HEK293T (cell line): ENCODE results near the gene TRDN.

ENCODE experiments used
- CTCF ChIA-PET: fragments of 350-600 bp; formaldehyde crosslinking; extraction: SDS; loops from one replicate; lab custom pipeline; 2021; ENCODE audit warnings: antibody characterized with exemption, inconsistent platforms; lab: Yijun Ruan, JAX
- POLR2A ChIA-PET: fragments of 350-600 bp; formaldehyde crosslinking; extraction: SDS; loops from one replicate; lab custom pipeline; 2020; ENCODE audit warnings: antibody characterized with exemption, inconsistent platforms; lab: Yijun Ruan, JAX
- DNase-seq: peaks from one replicate; pipeline ENCODE4 v3.0.0; 2012; ENCODE audit warnings: mixed read lengths; ENCODE audit errors: extremely low spot score
- ARNT ChIP-seq: fragments of 450-650 bp; IDR thresholded peaks from 2 replicates; pipeline ENCODE4 v1.6.1; 2017; ENCODE audit warnings: mild to moderate bottlenecking
- BHLHE40 ChIP-seq: fragments of 450-650 bp; IDR thresholded peaks from 2 replicates; pipeline ENCODE4 v1.6.1; 2016; ENCODE audit warnings: mild to moderate bottlenecking, moderate library complexity, borderline replicate concordance
- CTBP1 ChIP-seq: fragments of 450-650 bp; IDR thresholded peaks from 2 replicates; pipeline ENCODE4 v1.6.1; 2016; ENCODE audit warnings: borderline replicate concordance
- ELF4 ChIP-seq: fragments of 450-650 bp; IDR thresholded peaks from 2 replicates; pipeline ENCODE4 v1.6.1; 2017; ENCODE audit warnings: antibody characterized with exemption
- FOXA1 ChIP-seq: fragments of 450-650 bp; IDR thresholded peaks from 2 replicates; pipeline ENCODE4 v1.6.1; 2016; ENCODE audit warnings: mild to moderate bottlenecking
- FOXK2 ChIP-seq: fragments of 450-650 bp; IDR thresholded peaks from 2 replicates; pipeline ENCODE4 v1.6.1; 2016; ENCODE audit warnings: mild to moderate bottlenecking
- FOXM1 ChIP-seq: fragments of 450-650 bp; IDR thresholded peaks from 2 replicates; pipeline ENCODE4 v1.6.1; 2017; ENCODE audit warnings: mild to moderate bottlenecking, borderline replicate concordance
- HDGF ChIP-seq: fragments of 450-650 bp; IDR thresholded peaks from 2 replicates; pipeline ENCODE4 v1.6.1; 2017; ENCODE audit warnings: antibody characterized with exemption, borderline replicate concordance
- L3MBTL2 ChIP-seq: fragments of 450-650 bp; conservative IDR thresholded peaks from 2 replicates; pipeline ENCODE4 v1.6.1; 2016; ENCODE audit warnings: mild to moderate bottlenecking
- LEF1 ChIP-seq: fragments of 450-650 bp; IDR thresholded peaks from 2 replicates; pipeline ENCODE4 v1.6.1; 2017; ENCODE audit warnings: mild to moderate bottlenecking, borderline replicate concordance
- NFRKB ChIP-seq: fragments of 450-650 bp; IDR thresholded peaks from 2 replicates; pipeline ENCODE4 v1.6.1; 2016; ENCODE audit warnings: mild to moderate bottlenecking, moderate library complexity
- PKNOX1 ChIP-seq: fragments of 450-650 bp; IDR thresholded peaks from 2 replicates; pipeline ENCODE4 v1.6.1; 2016
- SP1 ChIP-seq: fragments of 450-650 bp; IDR thresholded peaks from 2 replicates; pipeline ENCODE4 v1.6.1; 2017
- SUZ12 ChIP-seq: fragments of 450-650 bp; IDR thresholded peaks from 2 replicates; pipeline ENCODE4 v1.6.1; 2016; ENCODE audit warnings: mild to moderate bottlenecking
- TARDBP ChIP-seq: fragments of 450-650 bp; IDR thresholded peaks from 2 replicates; pipeline ENCODE4 v1.6.1; 2016
- ZNF384 ChIP-seq: fragments of 450-650 bp; IDR thresholded peaks from 2 replicates; pipeline ENCODE4 v1.6.1; 2016

The TRDN gene

GRCh38 chr6:123430970-123431369 lies 205.8 kb downstream of the TRDN start:
- POLR2A ChIA-PET = no interaction called here
- CTCF ChIA-PET = no interaction called here

GRCh38 chr6:123427008-123427407 lies 209.7 kb downstream of the TRDN start:
- DNase-seq = no peak
- ChIA-PET CTCF (no interaction called here), POLR2A (no interaction called here)
- TF ChIP-seq FOXK2 (no peak), LEF1 (no peak), TARDBP (no peak), FOXA1 (no peak), CTBP1 (no peak), PKNOX1 (no peak), FOXM1 (no peak), ELF4 (no peak), BHLHE40 (no peak), ARNT (no peak), SP1 (no peak), NFRKB (no peak), HDGF (no peak), SUZ12 (no peak), L3MBTL2 (no peak), ZNF384 (no peak)

More at GRCh38 chr6:123430970-123431369, 205.8 kb downstream of the TRDN start:
- TF ChIP-seq PKNOX1 = peak; percentile 74
- no peak for TF ChIP-seq FOXM1
- DNase-seq = no peak

- CTCF ChIA-PET = interaction anchor here (0.6 kb wide), 1 partner anchor 1263 kb away, joined by 3 read pairs; no protein-coding TSS in a partner anchor
- no peak for TF ChIP-seq FOXK2
- no peak for TF ChIP-seq FOXM1
- no peak for TF ChIP-seq L3MBTL2
- no peak for TF ChIP-seq PKNOX1
- TF ChIP-seq FOXA1 = no peak
- no peak for TF ChIP-seq BHLHE40
- TF ChIP-seq TARDBP = no peak
- no peak for TF ChIP-seq ARNT
- DNase-seq = no peak
- POLR2A ChIA-PET = no interaction called here
These were observed 213.6 kb downstream of the TRDN start for GRCh38 chr6:123423130-123423529.

- DNase-seq = no peak
- POLR2A ChIA-PET = no interaction called here
- no peak for TF ChIP-seq FOXA1
- TF ChIP-seq BHLHE40 = no peak
- TF ChIP-seq ELF4 = no peak
- CTCF ChIA-PET = no interaction called here
These were observed 216.2 kb downstream of the TRDN start for GRCh38 chr6:123420512-123420911.

GRCh38 chr6:123418071-123418470 lies 218.7 kb downstream of the TRDN start:
- ChIA-PET CTCF (interaction anchor here (1.0 to 3.6 kb wide), 2 partner anchors 264 to 297 kb away, joined by 3 to 27 read pairs; no protein-coding TSS in a partner anchor), POLR2A (no interaction called here)
- TF ChIP-seq SUZ12 = no peak
- TF ChIP-seq FOXK2 = no peak
- no peak for TF ChIP-seq FOXM1
- TF ChIP-seq LEF1 = no peak
- no peak for TF ChIP-seq FOXA1
- no peak for TF ChIP-seq PKNOX1
- TF ChIP-seq BHLHE40 = no peak
- TF ChIP-seq ZNF384 = no peak
- TF ChIP-seq CTBP1 = no peak
- TF ChIP-seq ARNT = no peak
- TF ChIP-seq NFRKB = no peak
- TF ChIP-seq TARDBP = no peak
- TF ChIP-seq ELF4 = no peak
- no peak for TF ChIP-seq SP1
- TF ChIP-seq L3MBTL2 = no peak
- no peak for TF ChIP-seq HDGF
- no peak for DNase-seq

GRCh38 chr6:123417535-123417934 lies 219.2 kb downstream of the TRDN start:
- CTCF ChIA-PET = interaction anchor here (1.0 to 3.6 kb wide), 2 partner anchors 265 to 298 kb away, joined by 3 to 27 read pairs; no protein-coding TSS in a partner anchor
- no peak for DNase-seq
- POLR2A ChIA-PET = no interaction called here
- TF ChIP-seq FOXA1 (no peak), LEF1 (no peak), ELF4 (no peak), TARDBP (no peak), NFRKB (no peak), L3MBTL2 (no peak), ARNT (no peak), FOXM1 (no peak), ZNF384 (no peak)
